ENCODE data around the gene ANKRD6. TPM values are rescaled to one million over a fixed set of nuclear protein-coding genes. Genes with fewer than 3 reads are reported as not detected.

Gene ANKRD6
- total RNA-seq, 4 donors from 2014 or later, result 2.7 to 9.4 (median 6.6) TPM

GRCh38 chr6:89675949-89676748 is 243.2 kb downstream of the ANKRD6 start:
- intact Hi-C loops (cut with DNase I; ENCODE audit: low total_unique reads) (loop anchor here (1.0 kb wide), 1 partner anchor 21 kb away; no protein-coding TSS in a partner anchor), in situ Hi-C loops (cut with MboI; ENCODE audit: low pct_ligation_motif_present in 1 of 4, low pct_unique_long_range_greater_than_20kb in 1 of 4, low sequenced_read_pairs in 3 of 4) (no loop called here)
- 55 to 67% methylated on average over 4 to 7 of the region's 7 CpGs for WGBS, 2 donors (ENCODE audit: low coverage in 1 of 2)
- no peak for TF ChIP-seq CTCF (IDR thresholded peaks at IDR 0.05)
- H3K27me3 ChIP-seq, result no peaks in the 10 kb centered on the region
- DNase-seq, result no peak
- no peak overlapping the region for H3K27ac ChIP-seq
- peaks cover 0 to 80% (median 30%) of the 10 kb centered on the region in 4 donors for H3K36me3 ChIP-seq
- H3K9me3 ChIP-seq, result no peaks in the 10 kb centered on the region
- no peaks in the 10 kb centered on the region for H3K4me1 ChIP-seq
- no peak overlapping the region for H3K4me3 ChIP-seq

- Histone ChIP-seq H3K4me3 (no peak overlapping the region), H3K27me3 (no peaks in the 10 kb centered on the region), H3K9me3 (no peaks in the 10 kb centered on the region), H3K36me3 (peaks cover 0 to 64% (median 27%) of the 10 kb centered on the region in 4 donors), H3K4me1 (no peaks in the 10 kb centered on the region), H3K27ac (no peak overlapping the region)
- TF ChIP-seq POLR2AphosphoS5 (IDR thresholded peaks at IDR 0.05), result no peak
- TF ChIP-seq CTCF (IDR thresholded peaks at IDR 0.05), result no peak
- TF ChIP-seq EP300 (IDR thresholded peaks at IDR 0.05; ENCODE audit: low read depth), result no peak
- TF ChIP-seq POLR2A (IDR thresholded peaks at IDR 0.05), result no peak
- DNase-seq, result no peak
- intact Hi-C loops (cut with DNase I; ENCODE audit: low total_unique reads), result no loop called here
- 97% methylated on average over 3 of the region's 3 CpGs; no CpG with 5 or more reads in 1 of the 2 donors for WGBS, 2 donors (ENCODE audit: low coverage in 1 of 2)
- in situ Hi-C loops (cut with MboI; ENCODE audit: low pct_ligation_motif_present in 1 of 4, low pct_unique_long_range_greater_than_20kb in 1 of 4, low sequenced_read_pairs in 3 of 4), result no loop called here
These were observed 245.6 kb downstream of the ANKRD6 start for GRCh38 chr6:89678531-89678930.

GRCh38 chr6:89679215-89680120 is 246.5 kb downstream of the ANKRD6 start:
- 82 to 100% methylated on average over 1 to 6 of the region's 6 CpGs for WGBS, 2 donors (ENCODE audit: low coverage in 1 of 2)
- H3K36me3 ChIP-seq, result peaks cover 0 to 63% (median 29%) of the 10 kb centered on the region in 4 donors
- in situ Hi-C loops (cut with MboI; ENCODE audit: low pct_ligation_motif_present in 1 of 4, low pct_unique_long_range_greater_than_20kb in 1 of 4, low sequenced_read_pairs in 3 of 4), result no loop called here
- no peak overlapping the region for H3K4me3 ChIP-seq
- no peak overlapping the region for H3K27ac ChIP-seq
- no peaks in the 10 kb centered on the region for H3K27me3 ChIP-seq
- no peaks in the 10 kb centered on the region for H3K9me3 ChIP-seq
- intact Hi-C loops (cut with DNase I; ENCODE audit: low total_unique reads), result no loop called here
- no peak for DNase-seq
- TF ChIP-seq CTCF (IDR thresholded peaks at IDR 0.05), result no peak
- TF ChIP-seq EP300 (IDR thresholded peaks at IDR 0.05; ENCODE audit: low read depth), result no peak
- TF ChIP-seq POLR2A (IDR thresholded peaks at IDR 0.05), result no peak
- TF ChIP-seq POLR2AphosphoS5 (IDR thresholded peaks at IDR 0.05), result no peak
- no peaks in the 10 kb centered on the region for H3K4me1 ChIP-seq

- Histone ChIP-seq H3K4me3 (no peak overlapping the region), H3K4me1 (no peaks in the 10 kb centered on the region), H3K36me3 (peaks cover 0 to 64% (median 31%) of the 10 kb centered on the region in 4 donors), H3K27me3 (no peaks in the 10 kb centered on the region), H3K27ac (no peak overlapping the region), H3K9me3 (no peaks in the 10 kb centered on the region)
- intact Hi-C loops (cut with DNase I; ENCODE audit: low total_unique reads), result no loop called here
- no peak for TF ChIP-seq CTCF (IDR thresholded peaks at IDR 0.05)
- TF ChIP-seq EP300 (IDR thresholded peaks at IDR 0.05; ENCODE audit: low read depth), result no peak
- no peak for TF ChIP-seq POLR2AphosphoS5 (IDR thresholded peaks at IDR 0.05)
- no peak for TF ChIP-seq POLR2A (IDR thresholded peaks at IDR 0.05)
- no peak for DNase-seq
- in situ Hi-C loops (cut with MboI; ENCODE audit: low pct_ligation_motif_present in 1 of 4, low pct_unique_long_range_greater_than_20kb in 1 of 4, low sequenced_read_pairs in 3 of 4), result no loop called here
- WGBS, 2 donors (ENCODE audit: low coverage in 1 of 2), result 50 to 86% methylated on average over 1 to 2 of the region's 2 CpGs
These were observed 247.2 kb downstream of the ANKRD6 start for GRCh38 chr6:89680150-89680549.
